ENCODE results near the gene GAPVD1. TPM values are rescaled to one million over a fixed set of nuclear protein-coding genes. Genes with fewer than 3 reads are reported as not detected.

Gene GAPVD1
- total RNA-seq, 1 donor from 2014 or later, result 62.5 TPM

GRCh38 chr9:125407974-125408900, 146.6 kb downstream of the GAPVD1 start:
- DNase-seq, result peak; percentile 83

DNA sequence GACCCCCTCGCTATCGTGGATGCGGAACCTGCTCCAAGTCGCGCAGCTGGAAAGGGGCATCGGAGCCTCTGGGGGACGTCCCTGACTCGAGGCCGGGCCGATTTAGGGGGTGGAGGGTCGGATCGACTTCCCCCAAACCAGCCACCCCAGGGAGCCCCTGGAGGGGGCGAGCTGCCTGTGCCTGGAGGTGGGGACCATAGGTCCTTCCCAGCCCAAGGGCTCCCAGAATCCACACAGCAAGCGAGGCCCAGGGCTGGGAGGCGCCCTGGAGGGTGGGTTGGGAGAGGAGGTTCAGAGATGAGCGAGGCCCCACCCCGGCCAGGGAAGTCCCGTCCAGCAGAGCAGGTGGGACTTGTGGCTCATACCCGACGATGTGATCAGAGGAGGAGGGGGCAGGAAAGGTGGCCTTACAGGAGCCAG, 147.6 kb downstream of the GAPVD1 start:
- no peak for DNase-seq

DNA sequence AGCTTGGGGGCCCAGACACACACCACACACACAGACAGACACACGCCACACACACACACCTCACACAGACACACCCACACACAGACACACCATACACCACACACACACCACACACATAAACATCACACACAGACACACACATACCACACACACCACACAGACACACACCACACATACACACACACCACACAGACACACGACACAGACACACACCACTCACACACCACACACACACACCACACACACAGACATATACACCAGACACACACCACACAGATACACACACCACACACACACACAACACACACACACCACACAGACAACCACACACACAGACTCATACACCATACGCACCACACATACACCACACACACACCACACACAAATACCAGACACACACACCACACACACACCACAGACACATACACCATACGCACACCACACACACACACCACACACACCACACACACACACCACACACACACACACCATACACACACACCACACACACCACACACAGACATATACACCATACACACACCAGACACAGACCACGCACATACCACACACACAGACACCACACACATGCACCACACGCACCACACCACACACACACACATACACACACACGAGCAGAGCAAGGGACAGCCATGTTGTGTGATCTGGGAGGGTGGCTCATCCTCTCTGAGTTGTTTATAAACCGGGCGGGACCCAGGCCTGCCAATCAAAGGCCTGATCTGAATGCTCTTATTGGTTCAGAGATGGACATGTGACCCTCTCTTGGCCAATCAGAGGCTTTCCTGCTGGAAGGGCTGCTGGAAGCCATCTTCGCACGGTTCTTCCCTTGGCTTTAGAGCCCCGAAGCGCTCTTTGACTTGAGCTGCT, 148.3 kb downstream of the GAPVD1 start:
- DNase-seq, result peak; percentile 70

DNA sequence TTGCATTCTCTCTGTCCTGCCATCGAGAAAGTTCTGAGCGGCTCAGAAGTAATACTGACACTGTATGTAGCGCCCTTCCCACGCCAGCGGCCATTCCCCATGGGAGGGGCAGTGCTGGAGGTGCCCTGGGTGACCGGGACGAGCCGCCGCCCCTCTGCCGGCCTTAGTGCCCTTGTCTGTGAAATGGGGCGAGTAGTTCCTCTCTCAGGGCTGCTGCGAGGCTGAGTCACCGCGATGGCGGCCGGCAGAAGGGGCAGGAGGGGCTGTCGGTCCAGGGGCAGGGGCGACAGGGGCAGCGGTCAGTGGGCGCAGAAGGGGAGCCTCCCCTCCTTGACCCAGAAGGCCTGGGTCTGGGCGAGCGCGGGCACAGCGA, 148.9 kb downstream of the GAPVD1 start:
- DNase-seq, result no peak

DNA sequence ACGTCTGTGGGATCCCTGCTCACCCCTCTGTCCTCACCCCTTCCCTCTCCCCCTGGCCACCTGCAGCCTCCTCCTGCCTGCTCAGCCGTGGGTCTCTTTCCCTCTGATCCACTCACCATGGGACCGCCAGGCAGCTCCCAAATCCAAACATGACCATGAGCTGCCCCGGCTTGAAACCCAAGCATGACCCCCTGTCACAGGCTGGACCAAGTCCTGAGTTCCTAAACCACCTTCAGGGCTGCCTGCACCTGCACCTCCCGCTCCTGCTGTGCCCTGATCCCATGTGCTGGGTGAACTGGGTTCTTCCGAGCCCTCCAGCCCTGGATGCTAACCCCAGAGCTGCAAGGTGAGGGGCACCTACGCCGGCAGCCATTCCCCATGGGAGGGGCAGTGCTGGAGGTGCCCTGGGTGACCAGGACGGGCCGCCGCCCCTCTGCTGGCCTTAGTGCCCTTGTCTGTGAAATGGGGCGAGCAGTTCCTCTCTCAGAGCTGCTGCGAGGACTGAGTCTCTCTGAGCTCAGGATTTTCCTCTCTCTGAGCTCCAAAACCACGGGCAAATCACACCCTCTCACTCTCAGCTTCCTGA, 149.6 kb downstream of the GAPVD1 start:
- DNase-seq, result no peak

GRCh38 chr9:125412166-125412565, 150.5 kb downstream of the GAPVD1 start:
- no peak for DNase-seq

DNA sequence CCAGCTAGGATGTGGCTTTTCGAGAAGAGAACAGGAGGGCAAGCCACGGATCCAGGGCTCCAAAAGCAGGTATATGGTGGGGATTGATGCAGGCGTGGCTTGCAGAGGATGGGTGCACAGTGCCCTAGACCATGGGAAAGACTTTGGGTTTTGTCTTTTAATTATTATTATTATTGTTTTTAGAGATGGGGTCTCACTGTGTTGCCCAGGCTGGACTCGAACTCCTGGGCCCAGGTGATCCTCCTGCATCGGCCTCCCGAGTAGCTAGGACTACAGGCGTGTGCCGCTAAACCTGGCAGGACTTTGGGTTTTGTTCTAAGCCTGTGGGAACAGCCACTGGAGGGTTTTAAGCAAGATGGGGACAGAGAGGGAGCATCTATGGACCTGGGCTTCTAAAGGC, 152.0 kb downstream of the GAPVD1 start:
- DNase-seq, result no peak

DNA sequence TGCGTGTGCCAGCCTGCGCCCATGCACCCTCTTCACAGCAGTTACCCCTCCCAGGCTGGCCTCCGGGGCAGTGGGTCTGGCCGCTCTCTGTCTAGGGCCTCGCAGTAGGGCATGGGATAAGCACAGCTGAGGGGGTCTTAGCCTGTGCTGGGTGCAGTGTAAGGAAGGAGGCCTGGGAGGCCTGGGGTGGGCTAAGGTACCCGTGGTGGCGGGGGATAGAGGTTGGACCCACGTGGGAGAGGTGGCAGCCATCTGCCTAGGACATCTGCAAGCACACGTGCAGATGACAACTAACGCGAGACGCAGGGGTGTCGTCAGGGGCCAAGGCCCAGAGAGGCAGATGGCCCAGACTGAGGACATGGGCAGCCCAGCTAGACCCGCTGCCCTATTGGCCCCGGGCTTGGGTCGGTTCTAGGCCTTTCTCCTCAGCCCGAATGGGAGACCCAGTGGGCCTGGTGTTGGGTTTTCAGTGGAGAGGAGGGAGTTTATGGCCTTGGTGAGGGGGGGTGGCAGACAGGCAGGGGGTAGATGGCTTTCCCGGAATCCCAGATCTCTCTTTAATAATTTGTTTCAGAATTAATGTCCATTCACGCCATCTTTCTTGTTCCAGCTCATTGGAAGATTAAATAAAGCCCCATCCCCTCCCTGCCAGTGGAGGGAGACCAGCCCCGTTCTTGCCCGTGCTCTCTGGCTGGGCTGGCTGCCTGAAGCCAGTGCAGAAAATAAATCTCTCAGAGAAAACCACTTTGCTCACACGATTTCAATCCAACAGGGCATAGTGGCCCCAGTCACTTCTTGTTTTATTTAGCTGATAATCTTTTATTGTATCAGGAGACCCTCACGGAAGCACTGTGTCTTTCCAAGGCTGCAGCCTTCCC, 154.2 kb downstream of the GAPVD1 start:
- no peak for DNase-seq

DNA sequence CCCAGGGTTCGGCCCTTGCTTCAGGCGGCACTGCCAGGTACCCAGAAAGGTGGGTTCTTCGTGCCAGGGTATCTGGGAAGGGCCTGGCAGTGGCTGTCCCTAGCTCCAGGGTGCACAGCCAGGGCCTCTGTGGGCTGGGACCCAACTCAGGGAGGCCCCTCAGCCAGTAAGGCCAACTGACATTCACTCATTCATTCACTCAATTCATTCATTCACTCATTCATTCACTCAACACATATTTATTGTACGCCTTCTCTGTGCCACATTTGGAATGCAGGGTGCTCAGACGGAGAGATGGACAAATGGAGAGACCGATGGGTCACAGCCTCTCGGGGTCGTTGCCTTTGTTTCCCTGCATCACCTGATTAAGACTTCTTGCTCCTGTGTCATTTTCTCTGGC, 154.9 kb downstream of the GAPVD1 start:
- DNase-seq, result no peak

Other genes starting within 250 kb of the GAPVD1 start
- gene SCAI, start 118.3 kb upstream of the GAPVD1 start, total RNA-seq, result 8.9 and 13.6 TPM in 2 replicates
- 16.7 and 28.8 TPM in 2 replicates for gene PPP6C, start 72.0 kb upstream of the GAPVD1 start, total RNA-seq
- 19.9 and 20.4 TPM in 2 replicates for gene RABEPK, start 61.3 kb upstream of the GAPVD1 start, total RNA-seq
- gene HSPA5, start 20.5 kb upstream of the GAPVD1 start, total RNA-seq, result 127 and 380 TPM in 2 replicates